Bronchial epithelial cell (primary cell): ENCODE results near the gene SENP2. TPM values are rescaled to one million over a fixed set of nuclear protein-coding genes. Genes with fewer than 3 reads are reported as not detected.

ENCODE experiments used
- DNase-seq: peaks from one replicate; pipeline ENCODE4 v3.0.0-alpha.2; 2010; ENCODE audit warnings: low read depth
- FAIRE-seq: peaks from 2 replicates; lab custom pipeline; 2011; peaks lifted over from hg19 to GRCh38; lab: Jason Lieb, UNC
- H3K27me3 ChIP-seq: 2 replicates; pipeline ENCODE4 v1.5.1; 2011; ENCODE audit warnings: low read length; ENCODE audit not compliant: control insufficient read depth, insufficient read depth
- H3K36me3 ChIP-seq: 2 replicates; pipeline ENCODE4 v1.5.1; 2011; ENCODE audit warnings: low read length; ENCODE audit not compliant: control insufficient read depth, insufficient read depth
- H3K4me3 ChIP-seq: 2 replicates; pipeline ENCODE4 v1.5.1; 2011; ENCODE audit warnings: mild to moderate bottlenecking, low read depth, low read length, control low read depth
- CTCF ChIP-seq: IDR thresholded peaks from 2 replicates; pipeline ENCODE4 v1.5.1; 2011; ENCODE audit warnings: mild to moderate bottlenecking, moderate library complexity, low read length, control low read depth, inconsistent platforms; ENCODE audit not compliant: insufficient read depth, severe bottlenecking
- total RNA-seq: library from RNA; depleted of rRNA; stranded (reverse); fragments of >200 nt; gene quantifications from 2 replicates; pipeline ENCODE4 v1.2.1, GENCODE V29; 2014

The SENP2 gene
- total RNA-seq, 1 donor from 2014 or later: 30.5 TPM

- Histone ChIP-seq H3K4me3 (no peak overlapping the region), H3K36me3 (peaks cover 27% of the 10 kb centered on the region), H3K27me3 (no peaks in the 10 kb centered on the region)
- FAIRE-seq (no peak), DNase-seq (no peak)
- no peak for TF ChIP-seq CTCF
These were observed 59.7 kb downstream of the SENP2 start for GRCh38 chr3:185645596-185646381.

- no peak for FAIRE-seq
- Histone ChIP-seq H3K27me3 (no peaks in the 10 kb centered on the region), H3K36me3 (peaks cover 29% of the 10 kb centered on the region), H3K4me3 (no peak overlapping the region)
- no peak for TF ChIP-seq CTCF
- DNase-seq: no peak
These were observed 60.5 kb downstream of the SENP2 start for GRCh38 chr3:185646382-185647133.

GRCh38 chr3:185647134-185647879 lies 61.2 kb downstream of the SENP2 start:
- no peak overlapping the region for H3K4me3 ChIP-seq
- DNase-seq (no peak), FAIRE-seq (no peak)
- H3K27me3 ChIP-seq: no peaks in the 10 kb centered on the region
- no peak for TF ChIP-seq CTCF
- peaks cover 33% of the 10 kb centered on the region for H3K36me3 ChIP-seq

- H3K27me3 ChIP-seq: no peaks in the 10 kb centered on the region
- no peak for DNase-seq
- no peak overlapping the region for H3K4me3 ChIP-seq
- TF ChIP-seq CTCF: no peak
- peaks cover 33% of the 10 kb centered on the region for H3K36me3 ChIP-seq
- no peak for FAIRE-seq
These were observed 61.8 kb downstream of the SENP2 start for GRCh38 chr3:185647880-185648210.

GRCh38 chr3:185648396-185648795 lies 62.3 kb downstream of the SENP2 start:
- FAIRE-seq (no peak), DNase-seq (no peak)
- Histone ChIP-seq H3K36me3 (peaks cover 33% of the 10 kb centered on the region), H3K4me3 (no peak overlapping the region), H3K27me3 (no peaks in the 10 kb centered on the region)
- no peak for TF ChIP-seq CTCF
